Measurements from ENCODE around the gene LRPPRC. TPM values are rescaled to one million over a fixed set of nuclear protein-coding genes. Genes with fewer than 3 reads are reported as not detected.
A peak's percentile ranks its signal among the peaks of the same experiment; 100 is the strongest.

The LRPPRC gene
- total and polyA plus RNA-seq, 4 experiments from 2014 or later, result 41.0 to 65.3 (median 52.7) TPM

- Mint-ChIP-seq H3K27me3 (no peaks in the 10 kb centered on the region), H3K27ac (no peak overlapping the region), H3K4me3 (no peak overlapping the region), H3K36me3 (peaks cover 62 to 72% of the 10 kb centered on the region in 2 donors), H3K4me1 (peaks cover 0 to 2% (median 0%) of the 10 kb centered on the region in 4 donors), H3K9me3 (no peaks in the 10 kb centered on the region)
- POLR2A ChIA-PET (ENCODE audit: partially characterized antibody), result no interaction called here
- CTCF ChIA-PET (ENCODE audit: partially characterized antibody), result interaction anchor here (0.6 kb wide), 1 partner anchor 1471 kb away, joined by 3 read pairs; no protein-coding TSS in a partner anchor
- Histone ChIP-seq H3K27me3 (ENCODE audit: insufficient read depth, low read length) (no peaks in the 10 kb centered on the region), H3K4me3 (ENCODE audit: low read length in 2 of 2) (no peak overlapping the region), H3K36me3 (ENCODE audit: insufficient read depth, low read length) (peaks cover 41% of the 10 kb centered on the region), H3K4me1 (ENCODE audit: insufficient read depth, low read length) (no peaks in the 10 kb centered on the region), H3K27ac (ENCODE audit: low read depth, low read length) (no peak overlapping the region), H3K9me3 (ENCODE audit: control insufficient read depth in 1 of 2, low read length in 2 of 2) (no peaks in the 10 kb centered on the region)
- DNase-seq, result no peak
- intact Hi-C loops (cut with micrococcal nuclease), result no loop called here
Measured at GRCh38 chr2:43946685-43947084, 49.1 kb downstream of the LRPPRC start.

- ChIA-PET CTCF (ENCODE audit: partially characterized antibody) (no interaction called here), POLR2A (ENCODE audit: partially characterized antibody) (no interaction called here)
- Histone ChIP-seq H3K4me1 (ENCODE audit: insufficient read depth, low read length) (no peaks in the 10 kb centered on the region), H3K27ac (ENCODE audit: low read depth, low read length) (no peak overlapping the region), H3K27me3 (ENCODE audit: insufficient read depth, low read length) (no peaks in the 10 kb centered on the region), H3K36me3 (ENCODE audit: insufficient read depth, low read length) (peaks cover 38% of the 10 kb centered on the region), H3K9me3 (ENCODE audit: control insufficient read depth in 1 of 2, low read length in 2 of 2) (no peaks in the 10 kb centered on the region), H3K4me3 (ENCODE audit: low read length in 2 of 2) (no peak overlapping the region)
- H3K9me3 Mint-ChIP-seq, result no peaks in the 10 kb centered on the region
- intact Hi-C loops (cut with micrococcal nuclease), result no loop called here
- no peak overlapping the region for H3K27ac Mint-ChIP-seq
- peaks cover 64 to 73% of the 10 kb centered on the region in 2 donors for H3K36me3 Mint-ChIP-seq
- DNase-seq, result no peak
- no peaks in the 10 kb centered on the region for H3K27me3 Mint-ChIP-seq
- peaks cover 0 to 2% (median 0%) of the 10 kb centered on the region in 4 donors for H3K4me1 Mint-ChIP-seq
- no peak overlapping the region for H3K4me3 Mint-ChIP-seq
Measured at GRCh38 chr2:43945439-43945838, 50.4 kb downstream of the LRPPRC start.

DNA sequence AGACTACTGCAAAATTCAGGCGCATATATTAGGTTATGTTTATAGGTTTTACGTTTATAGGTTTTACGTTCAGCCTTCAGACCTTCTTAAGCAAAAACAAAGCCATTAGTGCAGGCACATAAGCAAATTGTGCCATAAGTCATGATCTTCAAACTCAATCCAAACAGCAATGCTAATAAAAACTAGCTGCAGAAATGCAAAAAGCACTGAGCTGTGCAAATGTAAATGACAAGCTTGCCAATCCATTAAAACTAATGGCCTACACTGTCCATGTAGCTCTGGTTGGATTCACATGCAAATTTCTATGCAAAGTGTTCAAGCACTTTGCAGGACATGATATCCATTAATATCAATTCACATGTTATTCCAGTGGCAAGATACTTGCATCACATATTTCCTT, 50.9 kb downstream of the LRPPRC start:
- Histone ChIP-seq H3K4me3 (ENCODE audit: low read length in 2 of 2) (no peak overlapping the region), H3K27ac (ENCODE audit: low read depth, low read length) (no peak overlapping the region), H3K27me3 (ENCODE audit: insufficient read depth, low read length) (no peaks in the 10 kb centered on the region), H3K36me3 (ENCODE audit: insufficient read depth, low read length) (peaks cover 38% of the 10 kb centered on the region), H3K9me3 (ENCODE audit: control insufficient read depth in 1 of 2, low read length in 2 of 2) (no peaks in the 10 kb centered on the region), H3K4me1 (ENCODE audit: insufficient read depth, low read length) (no peaks in the 10 kb centered on the region)
- Mint-ChIP-seq H3K27me3 (no peaks in the 10 kb centered on the region), H3K9me3 (no peaks in the 10 kb centered on the region), H3K36me3 (peaks cover 65 to 74% of the 10 kb centered on the region in 2 donors), H3K4me3 (no peak overlapping the region), H3K4me1 (peaks cover 0 to 2% (median 0%) of the 10 kb centered on the region in 4 donors), H3K27ac (no peak overlapping the region)
- POLR2A ChIA-PET (ENCODE audit: partially characterized antibody), result no interaction called here
- CTCF ChIA-PET (ENCODE audit: partially characterized antibody), result no interaction called here
- no peak for DNase-seq
- intact Hi-C loops (cut with micrococcal nuclease), result loop anchor here (5.0 kb wide), 1 partner anchor 32 kb away; no protein-coding TSS in a partner anchor

- CTCF ChIA-PET (ENCODE audit: partially characterized antibody), result interaction anchor here (0.5 kb wide), 1 partner anchor 415 kb away, joined by 3 read pairs; no protein-coding TSS in a partner anchor
- H3K27ac Mint-ChIP-seq, result peak overlapping the region in 1 of 7 donors; percentile 7
- no peak overlapping the region for H3K4me3 Mint-ChIP-seq
- Histone ChIP-seq H3K36me3 (ENCODE audit: insufficient read depth, low read length) (peaks cover 38% of the 10 kb centered on the region), H3K4me1 (ENCODE audit: insufficient read depth, low read length) (no peaks in the 10 kb centered on the region), H3K27me3 (ENCODE audit: insufficient read depth, low read length) (no peaks in the 10 kb centered on the region), H3K27ac (ENCODE audit: low read depth, low read length) (no peak overlapping the region), H3K9me3 (ENCODE audit: control insufficient read depth in 1 of 2, low read length in 2 of 2) (no peaks in the 10 kb centered on the region), H3K4me3 (ENCODE audit: low read length in 2 of 2) (no peak overlapping the region)
- H3K36me3 Mint-ChIP-seq, result peaks cover 60 to 75% of the 10 kb centered on the region in 2 donors
- intact Hi-C loops (cut with micrococcal nuclease), result loop anchor here (5.0 kb wide), 1 partner anchor 33 kb away; no protein-coding TSS in a partner anchor
- H3K9me3 Mint-ChIP-seq, result no peaks in the 10 kb centered on the region
- POLR2A ChIA-PET (ENCODE audit: partially characterized antibody), result no interaction called here
- peaks cover 0 to 2% (median 0%) of the 10 kb centered on the region in 4 donors for H3K4me1 Mint-ChIP-seq
- H3K27me3 Mint-ChIP-seq, result no peaks in the 10 kb centered on the region
- DNase-seq, result no peak
Measured at GRCh38 chr2:43943809-43944452, 51.9 kb downstream of the LRPPRC start.

DNA sequence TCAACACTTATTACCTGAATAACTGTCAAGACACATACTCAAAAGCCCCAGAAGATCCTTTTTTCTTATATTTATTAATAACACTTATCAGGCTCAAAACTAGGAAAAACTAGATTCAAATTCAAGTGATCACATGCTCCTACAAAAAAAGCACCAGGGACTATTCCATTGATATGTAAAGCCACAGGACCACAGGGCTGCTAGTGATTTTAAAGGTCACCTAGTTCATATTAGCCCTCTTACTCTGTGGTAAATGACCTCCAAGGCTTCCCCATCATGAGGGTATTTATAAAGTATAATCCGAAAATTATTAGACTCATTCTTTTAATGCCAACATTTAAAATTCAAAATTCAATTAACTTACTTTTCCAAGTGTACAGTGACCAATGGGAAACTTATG, 52.5 kb downstream of the LRPPRC start:
- CTCF ChIA-PET (ENCODE audit: partially characterized antibody), result no interaction called here
- Histone ChIP-seq H3K36me3 (ENCODE audit: insufficient read depth, low read length) (peaks cover 35% of the 10 kb centered on the region), H3K4me3 (ENCODE audit: low read length in 2 of 2) (no peak overlapping the region), H3K4me1 (ENCODE audit: insufficient read depth, low read length) (no peaks in the 10 kb centered on the region), H3K27ac (ENCODE audit: low read depth, low read length) (no peak overlapping the region), H3K27me3 (ENCODE audit: insufficient read depth, low read length) (no peaks in the 10 kb centered on the region), H3K9me3 (ENCODE audit: control insufficient read depth in 1 of 2, low read length in 2 of 2) (no peaks in the 10 kb centered on the region)
- intact Hi-C loops (cut with micrococcal nuclease), result loop anchor here (5.0 kb wide), 1 partner anchor 34 kb away; no protein-coding TSS in a partner anchor
- H3K4me3 Mint-ChIP-seq, result no peak overlapping the region
- H3K27ac Mint-ChIP-seq, result no peak overlapping the region
- no peaks in the 10 kb centered on the region for H3K27me3 Mint-ChIP-seq
- POLR2A ChIA-PET (ENCODE audit: partially characterized antibody), result no interaction called here
- no peaks in the 10 kb centered on the region for H3K9me3 Mint-ChIP-seq
- DNase-seq, result no peak
- H3K36me3 Mint-ChIP-seq, result peaks cover 60 to 75% of the 10 kb centered on the region in 2 donors
- H3K4me1 Mint-ChIP-seq, result peaks cover 0 to 2% (median 0%) of the 10 kb centered on the region in 4 donors

DNA sequence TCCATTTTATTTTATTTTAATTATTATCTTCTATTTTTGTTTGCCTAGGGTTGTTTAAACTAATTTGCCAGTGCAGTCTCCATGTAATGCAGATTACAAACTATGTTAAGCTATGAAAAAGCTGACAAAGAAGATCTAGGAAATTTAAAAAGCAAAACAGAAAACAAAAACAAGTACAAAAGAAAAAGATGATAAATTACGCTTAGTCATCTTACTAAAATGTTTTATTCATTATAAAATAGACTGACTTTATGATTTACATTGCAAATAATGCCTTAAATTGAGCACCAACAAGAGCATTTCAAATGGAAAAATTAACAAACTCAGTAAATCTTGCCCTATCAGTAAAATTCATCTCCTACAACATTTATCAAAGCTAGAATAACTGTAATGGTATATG, 52.9 kb downstream of the LRPPRC start:
- peaks cover 57 to 73% of the 10 kb centered on the region in 2 donors for H3K36me3 Mint-ChIP-seq
- CTCF ChIA-PET (ENCODE audit: partially characterized antibody), result no interaction called here

GRCh38 chr2:43941966-43942365, 53.8 kb downstream of the LRPPRC start:
- Mint-ChIP-seq H3K36me3 (peaks cover 50 to 71% of the 10 kb centered on the region in 2 donors), H3K9me3 (no peaks in the 10 kb centered on the region), H3K27ac (no peak overlapping the region), H3K27me3 (no peaks in the 10 kb centered on the region), H3K4me1 (peaks cover 0 to 2% (median 0%) of the 10 kb centered on the region in 4 donors), H3K4me3 (no peak overlapping the region)
- no peak overlapping the region for H3K4me3 ChIP-seq (ENCODE audit: low read length in 2 of 2)
- H3K27ac ChIP-seq (ENCODE audit: low read depth, low read length), result no peak overlapping the region
- POLR2A ChIA-PET (ENCODE audit: partially characterized antibody), result no interaction called here
- peaks cover 27% of the 10 kb centered on the region for H3K36me3 ChIP-seq (ENCODE audit: insufficient read depth, low read length)
- H3K4me1 ChIP-seq (ENCODE audit: insufficient read depth, low read length), result no peaks in the 10 kb centered on the region
- CTCF ChIA-PET (ENCODE audit: partially characterized antibody), result no interaction called here
- H3K9me3 ChIP-seq (ENCODE audit: control insufficient read depth in 1 of 2, low read length in 2 of 2), result no peaks in the 10 kb centered on the region
- DNase-seq, result no peak
- intact Hi-C loops (cut with micrococcal nuclease), result loop anchor here (5.0 kb wide), 1 partner anchor 35 kb away; no protein-coding TSS in a partner anchor
- no peaks in the 10 kb centered on the region for H3K27me3 ChIP-seq (ENCODE audit: insufficient read depth, low read length)

More for the DNA sequence above, 52.9 kb downstream of the LRPPRC start:
- DNase-seq, result no peak
- intact Hi-C loops (cut with micrococcal nuclease), result loop anchor here (5.0 kb wide), 1 partner anchor 34 kb away; no protein-coding TSS in a partner anchor
- Histone ChIP-seq H3K36me3 (ENCODE audit: insufficient read depth, low read length) (peaks cover 32% of the 10 kb centered on the region), H3K4me1 (ENCODE audit: insufficient read depth, low read length) (no peaks in the 10 kb centered on the region), H3K9me3 (ENCODE audit: control insufficient read depth in 1 of 2, low read length in 2 of 2) (no peaks in the 10 kb centered on the region), H3K27me3 (ENCODE audit: insufficient read depth, low read length) (no peaks in the 10 kb centered on the region), H3K4me3 (ENCODE audit: low read length in 2 of 2) (no peak overlapping the region), H3K27ac (ENCODE audit: low read depth, low read length) (no peak overlapping the region)
- POLR2A ChIA-PET (ENCODE audit: partially characterized antibody), result no interaction called here
- Mint-ChIP-seq H3K27ac (no peak overlapping the region), H3K4me3 (no peak overlapping the region), H3K4me1 (peaks cover 0 to 2% (median 0%) of the 10 kb centered on the region in 4 donors), H3K27me3 (no peaks in the 10 kb centered on the region), H3K9me3 (no peaks in the 10 kb centered on the region)

Measured in CD4-positive, alpha-beta memory T cell (primary cell).